Measurements from ENCODE around the gene TBC1D24.

The TBC1D24 gene

DNA sequence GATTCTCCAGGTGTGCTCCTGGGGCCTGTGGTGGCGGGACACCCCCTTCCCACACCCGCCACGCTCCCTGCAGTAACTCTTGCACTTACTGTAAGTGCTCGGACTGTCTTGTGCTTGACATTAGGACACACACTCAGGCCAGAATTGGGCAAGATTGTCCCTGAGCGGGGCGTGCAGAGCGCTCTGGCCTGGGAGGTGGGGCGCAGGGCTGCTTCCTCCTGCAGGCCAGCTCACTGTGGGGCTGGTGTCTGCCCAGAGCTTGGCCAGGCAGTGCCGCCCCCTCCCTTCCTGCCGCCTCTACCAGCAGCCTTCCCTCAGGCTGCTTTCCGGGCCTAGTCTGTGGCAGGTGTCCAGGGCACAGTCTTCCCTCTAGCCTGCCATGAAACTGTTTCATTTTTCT is 32.7 kb downstream of the TBC1D24 start:
- TF ChIP-seq, protein P1, sequence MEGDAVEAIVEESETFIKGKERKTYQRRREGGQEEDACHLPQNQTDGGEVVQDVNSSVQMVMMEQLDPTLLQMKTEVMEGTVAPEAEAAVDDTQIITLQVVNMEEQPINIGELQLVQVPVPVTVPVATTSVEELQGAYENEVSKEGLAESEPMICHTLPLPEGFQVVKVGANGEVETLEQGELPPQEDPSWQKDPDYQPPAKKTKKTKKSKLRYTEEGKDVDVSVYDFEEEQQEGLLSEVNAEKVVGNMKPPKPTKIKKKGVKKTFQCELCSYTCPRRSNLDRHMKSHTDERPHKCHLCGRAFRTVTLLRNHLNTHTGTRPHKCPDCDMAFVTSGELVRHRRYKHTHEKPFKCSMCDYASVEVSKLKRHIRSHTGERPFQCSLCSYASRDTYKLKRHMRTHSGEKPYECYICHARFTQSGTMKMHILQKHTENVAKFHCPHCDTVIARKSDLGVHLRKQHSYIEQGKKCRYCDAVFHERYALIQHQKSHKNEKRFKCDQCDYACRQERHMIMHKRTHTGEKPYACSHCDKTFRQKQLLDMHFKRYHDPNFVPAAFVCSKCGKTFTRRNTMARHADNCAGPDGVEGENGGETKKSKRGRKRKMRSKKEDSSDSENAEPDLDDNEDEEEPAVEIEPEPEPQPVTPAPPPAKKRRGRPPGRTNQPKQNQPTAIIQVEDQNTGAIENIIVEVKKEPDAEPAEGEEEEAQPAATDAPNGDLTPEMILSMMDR (IDR thresholded peaks at IDR 0.05; ENCODE audit: low read length) = no peak
- no peak for TF ChIP-seq EZH2 (IDR thresholded peaks at IDR 0.05; ENCODE audit: borderline replicate concordance, low read length)
- no peaks in the 10 kb centered on the region for H3K9me2 ChIP-seq (ENCODE audit: low read depth, low read length)
- H3K27ac ChIP-seq (ENCODE audit: low read depth, low read length, poor library complexity, severe bottlenecking) = no peak overlapping the region
- H3F3A ChIP-seq (ENCODE audit: insufficient read depth, low read length) = no peaks in the 10 kb centered on the region
- no peaks in the 10 kb centered on the region for H3K79me2 ChIP-seq (ENCODE audit: insufficient read depth, low read length)
- no peaks in the 10 kb centered on the region for H3K36me3 ChIP-seq (ENCODE audit: insufficient read depth, low read length)
- H3K9me3 ChIP-seq (ENCODE audit: low read length) = no peaks in the 10 kb centered on the region
- H2AFZ ChIP-seq (ENCODE audit: low read length) = no peak overlapping the region
- H3K27me3 ChIP-seq (ENCODE audit: insufficient read depth, low read length) = no peaks in the 10 kb centered on the region
- H3K9ac ChIP-seq (ENCODE audit: low read length) = no peak overlapping the region
- no peak overlapping the region for H3K4me3 ChIP-seq (ENCODE audit: low read depth, low read length, poor library complexity, severe bottlenecking)
- H3K4me1 ChIP-seq (ENCODE audit: insufficient read depth, low read length, severe bottlenecking) = peaks cover 24% of the 10 kb centered on the region
- H3K4me2 ChIP-seq (ENCODE audit: low read length) = no peak overlapping the region
- H4K20me1 ChIP-seq (ENCODE audit: insufficient read depth, low read length) = no peaks in the 10 kb centered on the region

DNA sequence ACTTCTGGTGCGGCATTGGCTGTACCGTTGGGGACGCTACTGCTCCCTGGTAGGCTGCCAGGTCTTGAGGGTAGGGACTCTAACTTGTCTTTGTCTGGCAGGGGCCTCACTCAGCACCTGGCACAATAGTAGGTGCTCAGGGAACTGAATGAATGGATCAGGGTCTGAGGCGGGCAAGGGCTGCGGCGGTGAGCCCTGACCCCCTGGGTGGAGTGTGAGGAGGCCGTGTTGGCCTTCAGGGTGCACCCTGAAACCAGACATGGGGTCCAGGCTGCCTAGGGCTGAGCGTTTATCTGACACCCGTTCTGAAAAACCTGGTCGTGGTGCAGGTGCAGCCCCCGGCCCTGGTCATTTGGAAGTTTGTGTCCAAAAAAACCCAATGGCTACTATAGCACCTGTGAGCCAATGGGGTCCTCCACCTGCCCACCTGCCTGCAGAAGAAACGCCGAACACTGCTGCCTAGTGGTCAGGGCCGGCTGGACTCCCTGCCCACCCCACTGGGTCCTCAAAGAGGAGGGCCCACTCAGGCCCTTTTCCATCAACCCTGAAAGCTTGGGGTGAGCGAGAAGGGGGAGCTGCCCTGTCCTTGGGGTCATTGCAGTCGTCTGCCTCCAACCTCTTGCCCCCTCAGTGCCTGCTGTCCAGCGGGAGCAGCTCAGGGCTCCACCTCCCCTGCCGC is 33.9 kb downstream of the TBC1D24 start:
- no peak overlapping the region for H3K9ac ChIP-seq (ENCODE audit: low read length)
- peaks cover 29% of the 10 kb centered on the region for H3K4me1 ChIP-seq (ENCODE audit: insufficient read depth, low read length, severe bottlenecking)
- H3K27ac ChIP-seq (ENCODE audit: low read depth, low read length, poor library complexity, severe bottlenecking) = no peak overlapping the region

DNA sequence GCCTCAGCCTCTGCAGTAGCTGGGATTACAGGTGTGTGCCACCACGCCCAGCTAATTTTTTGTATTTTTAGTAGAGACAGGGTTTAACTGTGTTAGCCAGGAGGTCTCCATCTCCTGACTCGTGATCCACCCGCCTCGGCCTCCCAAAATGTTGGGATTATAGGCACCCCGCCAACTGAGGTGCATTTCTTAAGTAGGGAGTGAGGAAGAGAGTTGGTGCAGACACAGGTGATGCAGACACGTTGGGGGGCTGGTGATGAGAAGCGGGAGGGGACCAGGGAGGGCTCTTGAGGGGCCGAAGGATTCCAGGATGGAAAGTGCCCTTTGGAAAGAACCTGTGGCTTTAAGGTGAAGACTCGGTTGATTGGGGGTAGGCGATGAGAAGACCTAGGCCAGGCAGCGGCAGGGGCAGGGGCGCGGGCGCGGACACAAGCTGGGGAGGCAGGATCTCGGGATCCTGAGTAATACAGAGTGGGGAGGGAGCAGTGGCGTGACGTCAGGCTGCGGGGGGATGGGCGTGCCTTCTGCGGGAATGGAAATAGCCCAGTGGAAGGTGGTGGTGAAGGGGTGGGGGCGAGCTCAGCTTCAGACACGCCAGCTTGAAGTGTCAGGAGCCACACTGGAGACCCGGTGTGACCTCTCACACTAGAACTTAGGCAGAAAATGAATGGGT is 36.3 kb downstream of the TBC1D24 start:
- H2AFZ ChIP-seq (ENCODE audit: low read length) = no peak overlapping the region
- no peak overlapping the region for H3K4me2 ChIP-seq (ENCODE audit: low read length)
- H3K4me3 ChIP-seq (ENCODE audit: low read depth, low read length, poor library complexity, severe bottlenecking) = no peak overlapping the region

More for the DNA sequence above, 33.9 kb downstream of the TBC1D24 start:
- H3K4me3 ChIP-seq (ENCODE audit: low read depth, low read length, poor library complexity, severe bottlenecking) = no peak overlapping the region
- H3K36me3 ChIP-seq (ENCODE audit: insufficient read depth, low read length) = no peaks in the 10 kb centered on the region
- no peak for TF ChIP-seq EZH2 (IDR thresholded peaks at IDR 0.05; ENCODE audit: borderline replicate concordance, low read length)
- TF ChIP-seq, protein P1 (IDR thresholded peaks at IDR 0.05; ENCODE audit: low read length) = no peak
- H3F3A ChIP-seq (ENCODE audit: insufficient read depth, low read length) = no peaks in the 10 kb centered on the region
- H4K20me1 ChIP-seq (ENCODE audit: insufficient read depth, low read length) = no peaks in the 10 kb centered on the region
- H3K9me2 ChIP-seq (ENCODE audit: low read depth, low read length) = no peaks in the 10 kb centered on the region
- no peaks in the 10 kb centered on the region for H3K79me2 ChIP-seq (ENCODE audit: insufficient read depth, low read length)
- H3K27me3 ChIP-seq (ENCODE audit: insufficient read depth, low read length) = no peaks in the 10 kb centered on the region
- no peak overlapping the region for H2AFZ ChIP-seq (ENCODE audit: low read length)
- no peaks in the 10 kb centered on the region for H3K9me3 ChIP-seq (ENCODE audit: low read length)
- no peak overlapping the region for H3K4me2 ChIP-seq (ENCODE audit: low read length)

More for the DNA sequence above, 36.3 kb downstream of the TBC1D24 start:
- Histone ChIP-seq H3K9ac (ENCODE audit: low read length) (no peak overlapping the region), H3K27me3 (ENCODE audit: insufficient read depth, low read length) (no peaks in the 10 kb centered on the region), H3K9me2 (ENCODE audit: low read depth, low read length) (no peaks in the 10 kb centered on the region), H4K20me1 (ENCODE audit: insufficient read depth, low read length) (no peaks in the 10 kb centered on the region), H3K9me3 (ENCODE audit: low read length) (no peaks in the 10 kb centered on the region), H3K79me2 (ENCODE audit: insufficient read depth, low read length) (peaks cover 18% of the 10 kb centered on the region), H3F3A (ENCODE audit: insufficient read depth, low read length) (no peaks in the 10 kb centered on the region), H3K4me1 (ENCODE audit: insufficient read depth, low read length, severe bottlenecking) (peaks cover 42% of the 10 kb centered on the region), H3K36me3 (ENCODE audit: insufficient read depth, low read length) (no peaks in the 10 kb centered on the region), H3K27ac (ENCODE audit: low read depth, low read length, poor library complexity, severe bottlenecking) (no peak overlapping the region)
- no peak for TF ChIP-seq EZH2 (IDR thresholded peaks at IDR 0.05; ENCODE audit: borderline replicate concordance, low read length)
- TF ChIP-seq, protein P1 (IDR thresholded peaks at IDR 0.05; ENCODE audit: low read length) = no peak

Data from OCI-LY1 (cell line).